GM18858 (cell line): ENCODE measurements around the gene ADISSP.

Source experiments
- ATAC-seq: cut with Tn5 transposase; IDR thresholded peaks from one replicate; pipeline ENCODE4 v1.9.1; 2021; ENCODE audit not compliant: unreplicated experiment

Gene ADISSP

DNA sequence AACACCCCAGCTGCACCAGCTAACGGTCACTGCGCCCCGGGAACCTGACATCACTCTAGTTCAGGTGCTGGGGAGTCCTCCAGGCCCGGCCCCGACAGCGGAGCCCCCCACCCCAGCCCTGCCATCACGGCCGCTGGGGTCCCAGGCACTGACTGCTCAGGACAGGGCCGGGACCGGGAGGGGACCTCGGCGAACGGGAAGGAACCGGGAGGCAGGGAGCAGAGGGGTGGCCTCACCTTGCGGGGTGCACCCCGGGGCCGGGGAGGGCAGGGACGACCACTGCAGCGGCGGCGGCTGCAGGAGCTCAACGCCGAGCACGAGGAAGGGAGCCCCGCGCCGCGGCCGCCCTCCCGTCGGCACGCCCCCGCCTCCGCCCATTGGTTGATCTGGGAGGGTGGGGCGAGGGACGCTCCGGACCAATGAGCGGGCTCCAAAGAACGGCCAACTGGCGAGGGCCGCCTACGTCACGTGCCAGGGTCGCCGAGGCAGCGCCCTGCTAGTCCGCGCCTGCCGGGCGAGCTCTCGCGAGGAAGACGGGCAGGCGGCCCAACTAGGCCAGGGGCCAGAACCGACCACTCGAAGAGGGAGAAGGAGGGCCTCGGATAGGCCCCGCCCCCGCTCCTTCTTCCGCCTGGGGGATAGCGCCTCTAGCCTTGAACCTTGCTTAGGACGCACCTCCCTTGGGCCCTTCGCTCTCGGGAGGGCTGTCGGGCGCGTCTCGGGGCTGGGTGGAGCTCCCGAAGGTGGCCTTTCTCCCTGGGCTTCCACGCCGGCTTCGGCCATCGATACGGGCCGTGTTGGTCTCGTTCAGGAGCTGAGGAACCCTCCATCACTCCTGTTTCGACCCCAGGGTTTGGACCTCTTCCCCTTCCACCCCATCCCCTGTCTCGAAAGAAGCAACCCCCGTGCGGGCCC lies at the start of gene ADISSP:
ADISSP (minus strand) TSS at position 327 of the 915 bp plus-strand sequence. CDS start 7,653 bp downstream, outside the sequence.
- peak; percentile 88 for ATAC-seq

DNA sequence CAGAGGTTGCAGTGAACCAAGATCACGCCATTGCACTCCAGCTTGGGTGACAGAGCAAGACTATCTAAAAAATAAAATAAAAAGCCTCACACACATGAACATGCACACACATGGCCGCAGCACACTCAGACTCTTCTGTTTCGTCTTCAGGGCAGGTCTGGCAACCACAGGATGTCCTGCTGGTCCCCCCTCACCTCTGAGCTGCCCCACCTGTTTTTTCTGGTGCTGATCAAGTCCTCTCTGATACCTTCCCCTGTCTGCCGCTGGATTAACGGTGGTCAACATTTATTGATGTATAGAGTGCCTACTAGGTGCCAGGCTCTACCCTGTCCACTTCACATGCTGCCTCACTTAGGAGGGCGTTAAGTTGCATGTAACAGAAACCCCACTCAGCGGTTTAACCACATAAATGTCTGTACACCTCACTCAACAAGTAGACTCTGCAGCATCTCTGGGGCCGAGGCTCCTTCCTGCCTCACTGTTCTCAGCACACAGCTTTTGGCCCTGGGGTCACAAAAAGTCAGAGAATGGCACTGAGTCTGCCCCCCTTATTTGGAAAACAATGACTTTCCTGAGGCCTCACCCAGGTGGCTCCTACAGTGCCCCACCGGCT lies 48.3 kb upstream of the ADISSP start:
- ATAC-seq = no peak

DNA sequence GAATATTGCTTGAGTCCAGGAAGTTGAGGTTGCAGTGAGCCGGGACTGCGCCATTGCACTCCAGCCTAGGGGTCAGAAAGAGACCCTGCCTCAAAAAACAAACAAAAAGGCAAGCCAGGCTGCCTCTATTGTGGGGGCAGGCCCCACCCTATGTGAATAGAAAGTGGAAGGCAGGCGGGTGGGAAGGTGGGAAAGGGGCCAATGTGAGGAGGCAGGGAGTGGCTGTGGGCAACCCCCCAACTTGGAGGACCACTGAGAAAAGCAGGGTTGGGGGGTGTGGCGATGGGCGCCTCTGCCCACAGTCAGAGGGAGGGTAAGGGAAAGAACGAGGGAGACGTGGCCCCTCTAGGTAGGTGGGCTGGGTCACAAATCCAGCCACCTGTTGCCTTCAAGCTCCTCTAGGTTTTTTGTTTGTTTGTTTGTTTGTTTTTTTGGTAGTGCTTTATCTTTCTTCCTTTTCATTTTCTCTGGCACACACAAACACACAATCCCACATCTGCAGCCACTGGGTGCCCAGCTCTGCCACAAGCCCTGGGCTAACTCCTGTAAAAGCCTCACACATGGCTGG lies 47.5 kb upstream of the ADISSP start:
- no peak for ATAC-seq

DNA sequence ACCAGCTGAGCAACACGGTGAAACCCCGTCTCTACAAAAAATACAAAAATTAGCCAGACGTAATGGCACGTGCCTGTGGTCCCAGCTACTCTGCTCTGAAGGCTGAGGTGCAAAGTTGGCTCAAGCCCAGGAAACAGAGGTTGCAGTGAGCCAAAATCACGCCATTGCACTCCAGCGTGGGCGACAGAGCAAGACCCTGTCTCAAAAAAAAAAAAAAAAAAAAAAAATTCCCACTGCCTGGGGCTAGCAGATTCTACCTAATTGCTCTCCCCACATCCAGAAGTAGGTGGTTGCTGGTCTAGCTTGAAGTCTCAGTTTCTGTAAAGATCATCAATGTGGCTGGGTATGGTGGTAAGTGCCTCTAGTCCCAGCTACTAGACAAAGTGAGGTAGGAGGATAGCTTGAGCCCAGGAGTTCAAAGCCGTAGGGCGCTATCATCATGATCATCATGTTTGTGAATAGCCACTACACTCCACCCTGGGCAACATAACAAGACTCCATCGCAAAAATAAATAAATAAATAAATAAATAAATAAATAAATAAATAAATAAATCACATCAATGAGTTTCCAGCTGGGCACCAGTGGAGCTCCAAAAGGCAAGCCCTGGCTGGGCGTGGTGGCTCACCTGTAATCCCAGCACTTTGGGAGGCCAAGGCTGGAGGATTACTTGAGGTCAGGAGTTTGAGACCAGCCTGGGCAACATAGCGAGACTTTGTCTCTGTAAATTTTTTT lies 46.5 kb upstream of the ADISSP start:
- no peak for ATAC-seq

DNA sequence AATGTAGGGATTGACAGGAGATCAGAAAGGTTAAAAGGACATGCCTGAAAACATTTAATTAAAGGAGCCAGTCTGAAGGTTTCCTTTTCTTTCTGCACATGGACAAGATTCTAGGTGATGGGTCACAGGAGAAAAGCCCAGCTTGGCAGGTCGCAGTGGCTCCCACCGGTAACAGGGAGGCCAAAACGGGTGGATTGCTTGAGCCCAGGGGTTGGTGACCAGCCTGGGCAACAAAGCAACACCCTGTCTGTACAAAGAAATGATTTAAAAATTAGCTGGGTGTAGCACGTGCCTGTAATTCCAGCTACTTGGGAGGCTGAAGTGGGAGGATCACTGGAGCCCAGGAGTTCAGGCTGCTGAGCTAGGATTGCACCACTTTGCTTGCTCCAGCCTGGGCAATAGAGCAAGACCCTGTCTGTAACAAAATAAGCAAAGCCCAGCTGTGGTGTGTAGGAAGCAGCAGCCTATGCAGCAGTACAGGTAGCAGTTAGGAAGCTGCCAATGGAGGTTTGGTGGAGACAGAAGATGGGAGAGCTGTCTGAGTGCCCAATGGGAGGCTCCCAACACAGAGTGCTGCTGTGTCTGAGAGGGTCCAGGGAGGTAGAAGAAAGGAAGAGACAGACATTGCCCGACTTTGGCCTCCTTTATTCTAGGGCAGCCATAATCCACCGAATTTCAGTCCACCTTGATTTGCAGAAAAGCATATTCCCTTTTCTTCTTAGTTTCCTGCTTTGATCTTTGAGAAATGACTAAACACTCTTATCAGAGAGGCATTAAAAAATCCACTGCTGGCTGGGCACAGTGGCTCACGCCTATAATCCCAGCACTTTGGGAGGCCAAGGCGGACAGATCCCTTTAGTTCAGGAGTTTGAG lies 45.7 kb upstream of the ADISSP start:
- ATAC-seq = no peak

DNA sequence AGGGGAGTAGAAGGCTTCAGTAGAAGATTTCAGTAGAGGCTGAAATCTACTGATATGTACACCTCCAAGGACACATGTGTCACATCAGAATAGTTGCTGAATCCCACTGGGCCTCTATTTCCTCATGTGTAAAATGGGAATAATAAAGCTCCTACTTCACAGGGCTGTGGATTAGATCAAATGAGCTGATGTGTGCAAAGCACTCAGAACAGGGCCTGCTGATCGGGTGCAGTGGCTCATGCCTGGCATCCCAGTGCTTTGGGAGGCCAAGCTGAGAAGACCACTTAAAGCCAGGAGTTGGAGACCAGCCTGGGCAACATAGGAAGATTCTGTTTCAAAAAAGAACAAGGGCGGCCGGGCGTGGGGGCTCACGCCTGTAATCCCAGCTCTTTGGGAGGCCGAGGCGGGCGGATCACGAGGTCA lies 44.7 kb upstream of the ADISSP start:
- ATAC-seq = no peak

DNA sequence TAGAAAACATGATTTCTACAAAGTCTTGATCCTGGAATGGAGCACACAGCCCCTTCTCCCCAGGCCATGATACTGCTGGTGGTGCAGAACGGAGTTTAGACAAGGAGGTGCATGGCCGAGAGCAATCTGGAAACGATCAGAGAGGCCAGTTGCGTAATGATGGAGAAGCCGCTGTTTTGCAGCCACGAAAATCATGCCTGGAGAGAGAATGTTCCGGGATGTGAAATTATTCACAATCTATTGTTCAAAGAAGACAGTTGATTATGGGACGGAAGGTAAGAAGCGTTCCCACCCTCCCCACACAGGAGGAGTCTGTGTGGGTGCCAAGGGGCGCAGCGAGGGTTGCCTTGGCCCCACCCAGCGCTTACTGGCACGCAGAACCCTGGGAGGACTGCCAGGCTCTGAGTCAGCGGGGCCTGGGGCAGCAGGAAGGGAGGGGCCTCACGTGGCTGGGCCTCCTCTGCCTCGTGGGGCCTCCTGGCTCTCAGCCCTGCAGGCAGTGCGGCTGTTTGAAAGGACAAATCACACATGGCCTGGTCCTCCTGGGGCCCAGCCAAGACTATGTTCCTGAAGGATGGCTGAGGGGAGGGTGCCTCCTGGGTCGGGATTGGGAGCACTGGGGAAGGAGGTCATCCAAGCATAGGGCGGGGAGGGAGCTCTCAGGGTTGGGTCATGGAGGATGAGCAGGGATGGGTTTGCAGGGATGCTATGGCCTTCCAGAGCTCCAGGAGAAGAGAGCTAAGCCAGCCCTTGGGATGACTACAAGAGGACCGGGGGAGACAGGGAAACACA lies 44.1 kb upstream of the ADISSP start:
- no peak for ATAC-seq

DNA sequence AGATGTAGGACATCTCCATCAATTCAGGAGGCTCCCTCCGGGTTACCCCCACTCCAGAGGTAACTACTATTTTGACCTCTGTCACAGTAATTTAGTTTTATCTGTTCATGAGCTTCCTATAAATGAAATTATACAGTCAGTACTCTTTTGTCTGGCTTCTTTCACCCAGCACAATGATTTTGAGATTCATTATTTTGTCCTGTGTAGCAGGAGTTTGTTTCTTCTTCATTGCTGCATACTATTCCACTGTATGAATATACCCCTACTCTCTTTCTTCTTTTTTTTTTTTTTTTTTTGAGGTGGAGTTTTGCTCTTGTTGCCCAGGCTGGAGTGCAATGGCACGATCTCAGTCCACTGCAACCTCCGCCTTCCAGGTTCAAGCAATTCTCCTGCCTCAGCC lies 41.0 kb upstream of the ADISSP start:
- no peak for ATAC-seq

DNA sequence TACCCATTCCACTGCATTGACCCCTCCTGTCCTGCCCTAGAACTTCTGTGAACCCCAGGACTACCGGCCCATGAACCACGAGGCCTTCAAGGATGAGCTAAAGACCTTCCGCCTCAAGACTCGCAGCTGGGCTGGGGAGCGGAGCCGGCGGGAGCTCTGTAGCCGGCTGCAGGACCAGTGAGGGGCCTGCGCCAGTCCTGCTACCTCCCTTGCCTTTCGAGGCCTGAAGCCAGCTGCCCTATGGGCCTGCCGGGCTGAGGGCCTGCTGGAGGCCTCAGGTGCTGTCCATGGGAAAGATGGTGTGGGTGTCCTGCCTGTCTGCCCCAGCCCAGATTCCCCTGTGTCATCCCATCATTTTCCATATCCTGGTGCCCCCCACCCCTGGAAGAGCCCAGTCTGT lies 37.2 kb upstream of the ADISSP start:
- ATAC-seq = no peak

DNA sequence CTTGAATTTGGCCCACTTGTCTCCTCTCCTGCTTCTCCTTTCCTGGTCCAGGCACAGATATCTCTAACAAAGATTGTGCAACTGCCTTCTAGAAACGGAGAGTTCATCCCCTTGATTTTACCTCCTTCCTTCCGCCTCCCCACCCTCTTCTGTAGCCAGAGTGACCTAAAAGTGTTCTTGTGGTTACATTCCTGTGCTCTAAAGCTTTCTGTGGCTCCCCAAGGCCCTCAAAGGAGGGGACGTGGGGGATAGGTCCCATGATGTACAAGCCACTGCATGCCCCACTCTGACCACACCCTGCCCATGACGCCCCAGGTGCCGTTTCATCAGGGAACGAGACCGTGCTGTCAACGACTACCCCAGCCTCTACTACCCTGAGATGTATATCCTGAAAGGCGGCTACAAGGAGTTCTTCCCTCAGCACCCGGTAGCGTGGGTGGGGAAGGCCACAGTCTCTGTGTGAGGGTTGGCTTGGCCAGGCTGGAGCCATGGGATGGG lies 36.8 kb upstream of the ADISSP start:
- ATAC-seq = no peak

DNA sequence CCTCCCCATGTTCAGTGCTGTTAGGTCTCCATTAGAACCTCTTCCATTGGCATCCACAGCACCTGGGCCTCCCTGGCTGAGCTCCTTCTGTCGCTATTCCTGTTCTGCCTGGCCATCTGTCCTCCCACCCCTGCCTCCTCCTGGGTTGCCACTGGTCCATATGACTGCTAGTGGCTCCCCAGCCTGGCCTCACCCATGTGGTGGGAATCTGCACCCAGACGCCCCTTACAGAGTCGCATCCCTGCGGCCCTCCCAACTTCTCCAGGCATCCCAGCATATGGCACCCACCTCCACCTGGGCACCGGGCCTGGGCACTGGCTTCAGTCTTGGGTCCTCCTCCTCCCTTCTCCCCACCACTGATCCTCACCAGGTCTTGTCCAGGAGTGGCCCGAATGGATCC lies 36.3 kb upstream of the ADISSP start:
- no peak for ATAC-seq

DNA sequence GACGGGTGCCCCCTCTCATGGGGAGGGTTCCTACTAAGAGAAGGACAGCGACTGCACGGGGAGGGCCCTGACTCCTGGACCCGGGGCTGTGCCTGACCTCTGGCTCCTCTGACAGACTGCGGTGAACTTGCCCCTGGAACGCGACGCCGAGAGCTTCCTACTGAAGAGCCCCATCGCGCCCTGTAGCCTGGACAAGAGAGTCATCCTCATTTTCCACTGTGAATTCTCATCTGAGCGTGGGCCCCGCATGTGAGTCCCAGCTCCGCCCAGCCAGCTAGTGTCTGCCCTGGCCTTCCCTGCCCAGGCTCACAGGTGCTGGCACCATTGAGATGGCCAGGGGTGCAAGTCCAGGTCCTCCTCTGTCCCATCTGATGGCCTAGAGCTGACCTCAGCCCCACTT lies 35.7 kb upstream of the ADISSP start:
- ATAC-seq = no peak

DNA sequence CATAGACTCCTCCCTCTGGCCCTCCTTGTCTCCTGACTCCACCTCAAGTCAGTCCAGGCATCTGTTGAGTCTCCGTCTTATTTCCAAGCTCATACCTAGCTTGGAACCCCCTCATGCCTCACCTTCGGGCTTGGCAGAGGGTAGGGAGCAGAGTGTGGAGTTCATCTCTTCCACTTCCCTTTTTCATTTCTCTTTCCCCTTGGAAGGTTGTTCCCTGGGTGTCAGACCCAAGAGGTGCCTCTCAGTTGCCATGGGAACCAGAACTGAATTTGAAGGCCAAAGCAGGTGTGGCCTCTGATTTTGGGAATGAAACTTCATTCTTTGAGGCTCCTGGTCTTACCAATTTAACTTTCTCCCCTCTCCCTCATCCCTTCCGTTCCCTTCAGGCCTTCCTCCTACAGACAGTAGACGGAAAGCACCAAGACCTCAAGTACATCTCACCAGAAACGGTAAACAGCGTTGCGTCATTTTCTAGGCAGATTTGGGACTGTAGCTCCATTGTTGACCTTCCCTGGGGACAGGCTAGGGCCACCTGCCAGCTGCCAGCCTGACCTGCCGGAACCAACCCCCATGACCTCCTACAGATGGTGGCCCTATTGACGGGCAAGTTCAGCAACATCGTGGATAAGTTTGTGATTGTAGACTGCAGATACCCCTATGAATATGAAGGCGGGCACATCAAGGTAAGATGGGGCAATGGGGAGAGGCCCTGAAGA lies 35.1 kb upstream of the ADISSP start:
- ATAC-seq = no peak

DNA sequence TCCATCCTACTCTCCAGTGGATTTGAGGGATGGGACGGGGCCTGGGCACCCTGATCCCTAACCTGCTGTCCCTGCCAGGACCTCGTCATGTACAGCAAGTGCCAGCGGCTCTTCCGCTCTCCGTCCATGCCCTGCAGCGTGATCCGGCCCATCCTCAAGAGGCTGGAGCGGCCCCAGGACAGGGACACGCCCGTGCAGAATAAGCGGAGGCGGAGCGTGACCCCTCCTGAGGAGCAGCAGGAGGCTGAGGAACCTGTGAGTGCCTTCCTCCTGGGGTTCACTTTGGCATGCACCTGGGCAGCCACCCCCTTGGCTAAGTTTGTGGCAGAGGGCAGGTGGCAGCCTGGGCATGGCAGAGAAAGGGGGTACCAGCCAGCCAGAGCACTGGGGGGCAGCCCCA lies 34.3 kb upstream of the ADISSP start:
- no peak for ATAC-seq

DNA sequence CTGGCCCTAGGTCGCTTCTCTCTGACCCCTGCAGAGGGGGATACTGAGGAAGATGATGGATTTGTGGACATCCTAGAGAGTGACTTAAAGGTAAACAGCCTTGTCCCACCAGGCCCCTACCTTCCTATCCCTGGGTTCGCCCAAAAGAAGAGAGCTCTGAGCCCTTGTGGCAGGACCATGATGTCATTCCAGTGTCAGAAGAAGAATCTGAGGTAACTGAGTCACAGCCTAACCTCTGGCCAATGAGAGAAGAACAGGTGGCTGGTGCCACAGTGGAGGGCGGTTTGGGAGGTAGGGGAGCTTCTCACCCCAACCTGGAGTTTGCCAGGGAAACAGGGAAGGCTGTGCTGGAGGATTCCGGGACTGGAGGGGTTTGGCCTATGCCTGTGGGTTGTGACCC lies 33.7 kb upstream of the ADISSP start:
- ATAC-seq = no peak

DNA sequence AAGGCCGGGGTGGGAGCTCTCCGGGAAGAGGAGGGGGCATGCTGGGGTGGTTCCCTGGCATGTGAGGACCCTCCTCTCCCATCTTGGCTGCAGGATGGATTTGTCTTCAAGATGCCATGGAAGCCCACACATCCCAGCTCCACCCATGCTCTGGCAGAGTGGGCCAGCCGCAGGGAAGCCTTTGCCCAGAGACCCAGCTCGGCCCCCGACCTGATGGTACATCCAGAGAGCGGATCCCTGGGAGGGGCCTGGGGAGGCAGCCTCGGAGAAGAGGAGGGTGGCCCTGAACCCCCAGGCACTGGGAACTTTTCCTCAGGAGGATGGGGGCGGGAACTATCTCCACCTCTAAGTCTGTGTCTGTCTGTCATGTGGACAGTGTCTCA lies 33.3 kb upstream of the ADISSP start:
- no peak for ATAC-seq

DNA sequence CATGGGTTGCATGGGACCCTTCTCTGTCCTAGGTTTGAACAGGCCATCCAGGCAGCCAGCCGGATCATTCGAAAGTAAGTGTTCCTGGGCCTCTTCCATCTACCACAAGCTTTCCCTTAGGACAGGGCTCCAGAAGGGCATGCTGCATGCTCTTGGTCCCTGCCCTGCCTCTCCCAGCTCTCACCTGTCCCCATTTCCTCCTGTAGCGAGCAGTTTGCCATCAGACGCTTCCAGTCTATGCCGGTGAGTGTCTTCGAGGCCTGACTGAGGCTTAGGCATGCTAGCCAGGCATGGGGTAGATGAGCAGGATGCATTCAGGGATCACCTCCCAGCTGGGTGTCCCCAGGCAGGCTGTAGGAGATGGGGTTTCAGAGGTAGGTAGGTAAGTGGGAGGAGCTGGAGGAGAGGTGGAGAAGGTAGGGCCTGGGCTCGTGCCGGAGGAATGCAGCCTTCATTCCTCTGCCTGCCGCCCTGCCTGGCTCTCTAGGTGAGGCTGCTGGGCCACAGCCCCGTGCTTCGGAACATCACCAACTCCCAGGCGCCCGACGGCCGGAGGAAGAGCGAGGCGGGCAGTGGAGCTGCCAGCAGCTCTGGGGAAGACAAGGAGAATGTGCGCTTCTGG lies 32.8 kb upstream of the ADISSP start:
- no peak for ATAC-seq

DNA sequence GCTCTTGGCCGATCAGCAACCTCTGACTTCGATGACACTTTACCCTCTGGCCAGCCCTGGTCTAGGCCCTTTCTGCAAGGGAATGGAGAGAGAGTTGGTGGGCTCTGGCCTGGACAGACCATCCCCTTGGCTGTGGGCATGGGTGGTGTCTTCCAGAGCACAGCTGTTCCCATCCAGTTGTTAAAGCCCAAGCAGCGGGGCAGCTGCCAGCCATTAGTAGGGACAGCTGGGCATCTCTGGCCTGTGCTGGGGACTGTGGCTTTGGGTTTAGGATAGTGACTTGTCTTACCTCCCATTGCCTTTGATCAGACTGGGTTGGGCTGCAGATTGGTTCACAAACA lies 31.3 kb upstream of the ADISSP start:
- ATAC-seq = no peak

DNA sequence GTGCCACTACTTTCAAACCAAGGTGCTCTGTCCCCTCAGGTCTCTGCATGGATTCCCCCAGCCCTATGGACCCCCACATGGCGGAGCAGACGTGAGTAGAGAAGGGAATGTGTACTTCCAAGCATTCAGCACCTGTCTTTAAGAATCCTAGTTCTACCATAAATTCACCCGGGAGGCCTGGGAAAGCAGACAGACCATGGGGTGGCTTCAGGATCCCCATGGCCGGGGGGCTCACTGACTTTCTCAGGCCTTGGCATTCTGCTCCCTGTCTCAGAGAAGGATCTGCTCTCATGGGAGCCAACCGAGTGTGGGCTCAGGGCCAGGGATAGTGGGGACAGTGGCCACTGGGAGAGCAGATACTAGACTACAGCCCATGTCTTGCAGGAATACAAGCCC lies 30.8 kb upstream of the ADISSP start:
- no peak for ATAC-seq
